AG04450 (cell line): ENCODE data around the gene DRC1. TPM values are rescaled to one million over a fixed set of nuclear protein-coding genes. Genes with fewer than 3 reads are reported as not detected.
"Not testable (repeated sequence)": the region's sequence is repeated elsewhere in the genome, so short reads cannot be mapped to it uniquely, and the experiment has no call there.

Source experiments
- CTCF ChIA-PET: fragments of 300-600, 350-600 bp; formaldehyde crosslinking; extraction: SDS; loops from one replicate; lab custom pipeline; 2022; ENCODE audit warnings: antibody characterized with exemption, inconsistent platforms; lab: Charles Lee
- POLR2A ChIA-PET: fragments of 350-600 bp; formaldehyde crosslinking; extraction: SDS; loops from one replicate; lab custom pipeline; 2021; ENCODE audit warnings: antibody characterized with exemption, inconsistent platforms; lab: Yijun Ruan, JAX
- DNase-seq: peaks from one replicate; pipeline ENCODE4 v3.0.0-alpha.2; 2011; ENCODE audit warnings: low read depth, low spot score
- H3K27ac ChIP-seq: one replicate; pipeline ENCODE4 v1.5.1; 2012; ENCODE audit warnings: low read depth, low read length, control low read depth
- H3K27me3 ChIP-seq: one replicate; pipeline ENCODE4 v1.6.0; 2012; ENCODE audit warnings: low read length; ENCODE audit not compliant: control insufficient read depth, insufficient read depth
- H3K4me3 ChIP-seq: 2 replicates; pipeline ENCODE4 v1.5.1; 2011; ENCODE audit warnings: mild to moderate bottlenecking, low read depth, low read length, control low read depth
- H3K9me3 ChIP-seq: 2 replicates; pipeline ENCODE4 v1.5.1; 2012; ENCODE audit warnings: low read length; ENCODE audit not compliant: control insufficient read depth, insufficient read depth
- CTCF ChIP-seq: IDR thresholded peaks from 2 replicates; pipeline ENCODE4 v1.5.1; 2011; ENCODE audit warnings: low read depth, low read length, control low read depth, inconsistent platforms
- polyA plus RNA-seq: library from polyadenylated mRNA; depleted of rRNA; stranded (reverse); fragments of >200 nt; gene quantifications from 2 replicates; pipeline ENCODE4 v1.2.3, GENCODE V29; 2011

The DRC1 gene
- polyA plus RNA-seq, 1 experiment, result not detected

GRCh38 chr2:26464390-26465265 is 62.9 kb downstream of the DRC1 start:
- H3K27ac ChIP-seq, result no peak overlapping the region
- no peak for DNase-seq
- CTCF ChIA-PET, result no interaction called here

GRCh38 chr2:26465266-26465925 is 63.7 kb downstream of the DRC1 start:
- CTCF ChIA-PET, result interaction anchor here (0.6 kb wide), 1 partner anchor 118 kb away, joined by 3 read pairs; no protein-coding TSS in a partner anchor
- TF ChIP-seq CTCF, result no peak

More at GRCh38 chr2:26464390-26465265, 62.9 kb downstream of the DRC1 start:
- Histone ChIP-seq H3K9me3 (peaks cover 6% of the 10 kb centered on the region), H3K27me3 (peaks cover 7% of the 10 kb centered on the region), H3K4me3 (no peak overlapping the region)
- no peak for TF ChIP-seq CTCF
- POLR2A ChIA-PET, result no interaction called here

GRCh38 chr2:26465981-26466471 is 64.3 kb downstream of the DRC1 start:
- CTCF ChIA-PET, result interaction anchor here (0.6 kb wide), 1 partner anchor 119 kb away, joined by 3 read pairs; no protein-coding TSS in a partner anchor
- DNase-seq, result no peak
- peaks cover 4% of the 10 kb centered on the region for H3K27me3 ChIP-seq
- H3K9me3 ChIP-seq, result peaks cover 8% of the 10 kb centered on the region
- no peak for TF ChIP-seq CTCF
- H3K4me3 ChIP-seq, result no peak overlapping the region
- no peak overlapping the region for H3K27ac ChIP-seq
- POLR2A ChIA-PET, result no interaction called here

More at GRCh38 chr2:26465266-26465925, 63.7 kb downstream of the DRC1 start:
- H3K9me3 ChIP-seq, result peaks cover 8% of the 10 kb centered on the region
- POLR2A ChIA-PET, result no interaction called here
- peaks cover 4% of the 10 kb centered on the region for H3K27me3 ChIP-seq
- H3K27ac ChIP-seq, result no peak overlapping the region
- no peak overlapping the region for H3K4me3 ChIP-seq
- DNase-seq, result no peak

- no peak for DNase-seq
- ChIA-PET POLR2A (no interaction called here), CTCF (no interaction called here)
- Histone ChIP-seq H3K4me3 (no peak overlapping the region), H3K9me3 (peaks cover 8% of the 10 kb centered on the region), H3K27ac (no peak overlapping the region), H3K27me3 (peaks cover 4% of the 10 kb centered on the region)
- no peak for TF ChIP-seq CTCF
These were observed 65.1 kb downstream of the DRC1 start for GRCh38 chr2:26466662-26467310.

- H3K4me3 ChIP-seq, H3K27ac ChIP-seq, POLR2A ChIA-PET, CTCF ChIA-PET, DNase-seq, H3K27me3 ChIP-seq: not testable (repeated sequence)
- H3K9me3 ChIP-seq, result peaks cover 11% of the 10 kb centered on the region
These were observed 66.8 kb downstream of the DRC1 start for GRCh38 chr2:26468544-26468943.
